OCI-LY3 (cell line): ENCODE results near the gene SLC17A9.

ENCODE experiments used
- H2AFZ ChIP-seq: fragments of 200-600, 300-600 bp; shearing (Covaris generic); 2 replicates; pipeline ENCODE4 v1.6.0; 2014; ENCODE audit warnings: antibody characterized with exemption, low read depth, low read length
- H3K27ac ChIP-seq: fragments of 200-600, 300-600 bp; sonication (generic); 2 replicates; pipeline ENCODE4 v1.5.1; 2014; ENCODE audit warnings: mild to moderate bottlenecking, low read length, moderate library complexity, mixed read lengths
- H3K27me3 ChIP-seq: fragments of 200-600, 300-600 bp; sonication (generic); 2 replicates; pipeline ENCODE4 v1.6.1; 2014; ENCODE audit warnings: low read depth, low read length, mixed read lengths
- H3K36me3 ChIP-seq: fragments of 200-600, 300-600 bp; sonication (generic); replicated peaks from 2 replicates; pipeline ENCODE3; 2014; ENCODE audit warnings: low read depth, low read length, mixed read lengths
- H3K4me1 ChIP-seq: fragments of 300-600, 200-600 bp; sonication (generic); 2 replicates; pipeline ENCODE4 v1.6.1; 2014; ENCODE audit warnings: low read length, mixed read lengths
- H3K4me2 ChIP-seq: fragments of 200-600, 300-600 bp; sonication (generic); 2 replicates; pipeline ENCODE4 v1.6.1; 2014; ENCODE audit warnings: low read length, mixed read lengths
- H3K4me3 ChIP-seq: fragments of 300-600, 200-600 bp; sonication (generic); 2 replicates; pipeline ENCODE4 v1.5.1; 2014; ENCODE audit warnings: antibody characterized with exemption, mild to moderate bottlenecking, low read length, moderate library complexity
- H3K79me2 ChIP-seq: fragments of 300-600, 200-600 bp; shearing (Covaris generic); 2 replicates; pipeline ENCODE4 v1.6.1; 2014; ENCODE audit warnings: mild to moderate bottlenecking, low read length, mixed read lengths
- H3K9ac ChIP-seq: fragments of 300-600, 200-600 bp; shearing (Covaris generic); 2 replicates; pipeline ENCODE4 v1.6.0; 2014; ENCODE audit warnings: mild to moderate bottlenecking, low read length, moderate library complexity
- H3K9me3 ChIP-seq: fragments of 200-600, 300-600 bp; shearing (Covaris generic); 2 replicates; pipeline ENCODE4 v1.6.1; 2014; ENCODE audit warnings: low read length, mixed read lengths; ENCODE audit not compliant: insufficient read depth
- H4K20me1 ChIP-seq: fragments of 200-600, 300-600 bp; sonication (generic); 2 replicates; pipeline ENCODE4 v1.6.1; 2016; ENCODE audit warnings: low read length, mixed read lengths; ENCODE audit not compliant: insufficient read depth
- EZH2phosphoT487 ChIP-seq: fragments of 200-600 bp; shearing (Covaris generic); IDR thresholded peaks from 2 replicates; pipeline ENCODE4 v1.6.1; 2018; ENCODE audit warnings: antibody characterized with exemption, mixed run types, low read depth
- TF ChIP-seq, protein P1 (sequence below): fragments of 200-600, 300-600 bp; sonication (generic); IDR thresholded peaks from 2 replicates; pipeline ENCODE4 v1.5.1; 2014; ENCODE audit warnings: antibody characterized with exemption, low read length, low read depth

SLC17A9 gene

DNA sequence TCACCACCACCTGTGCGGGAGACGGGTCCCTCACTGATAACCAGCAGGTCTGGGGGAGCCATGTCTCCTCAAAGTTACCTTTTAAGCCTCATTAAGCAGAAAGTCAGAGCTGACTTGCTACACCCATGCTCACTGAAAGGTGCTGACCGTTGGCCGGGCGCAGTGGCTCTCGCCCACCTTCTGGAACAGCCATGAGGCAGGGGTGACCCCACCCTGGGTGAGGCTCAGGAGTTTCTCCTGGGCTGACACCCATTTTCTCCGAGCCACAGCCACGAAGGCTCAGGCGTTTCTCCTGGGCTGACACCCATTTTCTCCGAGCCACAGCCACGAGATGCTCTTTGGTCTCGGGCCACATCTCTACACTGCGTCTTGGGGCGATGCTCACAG lies 44.1 kb downstream of the SLC17A9 start:
- Histone ChIP-seq H3K4me3 (no peak overlapping the region), H3K4me1 (no peaks in the 10 kb centered on the region), H3K79me2 (no peaks in the 10 kb centered on the region), H4K20me1 (no peaks in the 10 kb centered on the region), H3K4me2 (no peak overlapping the region), H2AFZ (no peak overlapping the region), H3K27me3 (peaks cover 19% of the 10 kb centered on the region), H3K36me3 (no peaks in the 10 kb centered on the region), H3K27ac (no peak overlapping the region), H3K9ac (no peak overlapping the region), H3K9me3 (no peaks in the 10 kb centered on the region)
- TF ChIP-seq, protein P1, sequence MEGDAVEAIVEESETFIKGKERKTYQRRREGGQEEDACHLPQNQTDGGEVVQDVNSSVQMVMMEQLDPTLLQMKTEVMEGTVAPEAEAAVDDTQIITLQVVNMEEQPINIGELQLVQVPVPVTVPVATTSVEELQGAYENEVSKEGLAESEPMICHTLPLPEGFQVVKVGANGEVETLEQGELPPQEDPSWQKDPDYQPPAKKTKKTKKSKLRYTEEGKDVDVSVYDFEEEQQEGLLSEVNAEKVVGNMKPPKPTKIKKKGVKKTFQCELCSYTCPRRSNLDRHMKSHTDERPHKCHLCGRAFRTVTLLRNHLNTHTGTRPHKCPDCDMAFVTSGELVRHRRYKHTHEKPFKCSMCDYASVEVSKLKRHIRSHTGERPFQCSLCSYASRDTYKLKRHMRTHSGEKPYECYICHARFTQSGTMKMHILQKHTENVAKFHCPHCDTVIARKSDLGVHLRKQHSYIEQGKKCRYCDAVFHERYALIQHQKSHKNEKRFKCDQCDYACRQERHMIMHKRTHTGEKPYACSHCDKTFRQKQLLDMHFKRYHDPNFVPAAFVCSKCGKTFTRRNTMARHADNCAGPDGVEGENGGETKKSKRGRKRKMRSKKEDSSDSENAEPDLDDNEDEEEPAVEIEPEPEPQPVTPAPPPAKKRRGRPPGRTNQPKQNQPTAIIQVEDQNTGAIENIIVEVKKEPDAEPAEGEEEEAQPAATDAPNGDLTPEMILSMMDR: no peak
- TF ChIP-seq EZH2phosphoT487: no peak

DNA sequence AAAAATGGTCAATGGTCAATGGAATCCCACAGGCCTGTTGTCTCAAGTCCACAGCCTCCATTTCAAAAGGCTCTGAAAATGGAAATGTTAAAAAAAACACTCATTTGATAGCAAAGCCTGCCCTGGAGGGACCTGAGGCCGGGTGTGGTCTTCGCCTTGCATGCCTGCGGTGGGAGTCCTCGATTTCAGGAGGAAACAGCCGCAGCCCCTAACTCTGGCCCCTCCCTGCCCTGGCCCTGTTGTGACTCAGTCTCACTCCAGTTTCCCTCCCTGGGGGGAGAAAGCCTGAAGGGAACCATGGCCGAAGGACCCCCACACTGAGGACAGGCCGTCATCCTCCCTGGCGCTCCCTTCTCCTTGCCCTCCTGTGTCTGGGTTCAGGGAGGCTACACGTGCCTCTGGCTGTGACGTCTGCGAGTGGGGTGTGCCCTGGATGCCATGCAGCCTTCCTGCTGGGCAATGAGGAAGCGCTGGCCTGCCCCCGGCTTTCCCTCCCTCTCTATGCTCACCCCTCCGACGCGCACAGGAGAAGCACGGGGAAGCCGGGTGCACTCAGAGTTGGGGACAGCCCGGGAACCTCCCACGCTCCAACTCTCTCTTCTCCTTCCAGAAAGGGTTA lies 45.0 kb downstream of the SLC17A9 start:
- Histone ChIP-seq H3K79me2 (no peaks in the 10 kb centered on the region), H2AFZ (no peak overlapping the region), H3K9ac (no peak overlapping the region), H4K20me1 (no peaks in the 10 kb centered on the region), H3K4me1 (no peaks in the 10 kb centered on the region), H3K4me2 (no peak overlapping the region), H3K27ac (no peak overlapping the region), H3K9me3 (no peaks in the 10 kb centered on the region), H3K4me3 (no peak overlapping the region), H3K36me3 (no peaks in the 10 kb centered on the region), H3K27me3 (peaks cover 19% of the 10 kb centered on the region)
- TF ChIP-seq EZH2phosphoT487: no peak
- TF ChIP-seq, protein P1: no peak

DNA sequence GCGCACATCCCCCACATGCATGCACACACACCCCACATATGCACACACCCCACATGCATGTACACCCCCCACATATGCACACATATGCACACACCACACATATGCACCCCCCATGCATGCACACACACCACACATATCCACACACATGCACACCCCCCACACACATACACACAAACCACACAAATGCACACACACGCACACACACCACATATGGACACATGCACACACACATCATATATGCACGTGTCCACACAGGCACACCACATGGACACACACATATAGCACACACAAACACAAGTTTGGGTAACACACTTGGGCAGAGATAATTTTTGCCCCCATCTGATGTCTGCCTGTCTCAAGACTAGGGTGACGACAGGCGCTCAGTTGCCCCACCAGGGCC lies 45.9 kb downstream of the SLC17A9 start:
- no peaks in the 10 kb centered on the region for H3K4me1 ChIP-seq
- no peak overlapping the region for H3K4me2 ChIP-seq
- no peaks in the 10 kb centered on the region for H3K36me3 ChIP-seq
- H3K4me3 ChIP-seq: no peak overlapping the region
- no peaks in the 10 kb centered on the region for H3K79me2 ChIP-seq
- H2AFZ ChIP-seq: no peak overlapping the region
- no peak overlapping the region for H3K9ac ChIP-seq
- TF ChIP-seq, protein P1: no peak
- TF ChIP-seq EZH2phosphoT487: no peak
- H4K20me1 ChIP-seq: no peaks in the 10 kb centered on the region
- H3K27me3 ChIP-seq: peaks cover 19% of the 10 kb centered on the region
- no peaks in the 10 kb centered on the region for H3K9me3 ChIP-seq
- no peak overlapping the region for H3K27ac ChIP-seq

DNA sequence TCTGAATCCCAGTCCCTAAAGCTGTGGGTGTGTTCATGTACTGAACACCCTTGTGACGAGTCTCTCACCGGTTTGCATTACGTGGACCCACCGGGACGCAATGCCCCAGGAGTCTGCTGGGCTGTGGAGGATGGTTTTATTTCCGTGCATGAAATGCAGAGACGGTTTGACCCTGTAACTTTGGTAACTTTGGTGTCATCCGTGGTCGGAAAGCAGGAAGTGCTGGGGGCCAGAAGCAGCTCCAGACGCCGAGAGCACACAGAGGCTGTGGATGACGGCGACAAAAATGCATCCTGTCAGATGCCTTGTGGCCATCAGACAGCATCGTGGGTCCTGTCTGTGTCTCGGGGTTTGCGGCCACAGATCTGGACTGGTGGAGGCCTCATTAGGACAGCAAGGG lies 47.1 kb downstream of the SLC17A9 start:
- H3K4me1 ChIP-seq: no peaks in the 10 kb centered on the region
- no peaks in the 10 kb centered on the region for H3K9me3 ChIP-seq
- H2AFZ ChIP-seq: no peak overlapping the region
- peaks cover 19% of the 10 kb centered on the region for H3K27me3 ChIP-seq
- no peaks in the 10 kb centered on the region for H4K20me1 ChIP-seq
- H3K9ac ChIP-seq: no peak overlapping the region
- TF ChIP-seq EZH2phosphoT487: no peak
- TF ChIP-seq, protein P1: no peak
- no peak overlapping the region for H3K27ac ChIP-seq
- H3K36me3 ChIP-seq: no peaks in the 10 kb centered on the region
- no peaks in the 10 kb centered on the region for H3K79me2 ChIP-seq
- no peak overlapping the region for H3K4me2 ChIP-seq
- no peak overlapping the region for H3K4me3 ChIP-seq
